SIG-M5 treated with dmso at 0.1 percent for 504 hours (cell line): Measurements from ENCODE around the gene TTF2.
"Not testable (repeated sequence)": the region's sequence is repeated elsewhere in the genome, so short reads cannot be mapped to it uniquely, and the experiment has no call there.

ENCODE experiments used
- DNase-seq: peaks from one replicate; lab custom pipeline; 2025; ENCODE audit not compliant: unreplicated experiment; lab: John Stamatoyannopoulos, UW

TTF2 gene

GRCh38 chr1:117119144-117119543, 59.0 kb downstream of the TTF2 start:
- DNase-seq = not testable (repeated sequence)

GRCh38 chr1:117120774-117121588, 60.9 kb downstream of the TTF2 start:
- peak; percentile 53 for DNase-seq

DNA sequence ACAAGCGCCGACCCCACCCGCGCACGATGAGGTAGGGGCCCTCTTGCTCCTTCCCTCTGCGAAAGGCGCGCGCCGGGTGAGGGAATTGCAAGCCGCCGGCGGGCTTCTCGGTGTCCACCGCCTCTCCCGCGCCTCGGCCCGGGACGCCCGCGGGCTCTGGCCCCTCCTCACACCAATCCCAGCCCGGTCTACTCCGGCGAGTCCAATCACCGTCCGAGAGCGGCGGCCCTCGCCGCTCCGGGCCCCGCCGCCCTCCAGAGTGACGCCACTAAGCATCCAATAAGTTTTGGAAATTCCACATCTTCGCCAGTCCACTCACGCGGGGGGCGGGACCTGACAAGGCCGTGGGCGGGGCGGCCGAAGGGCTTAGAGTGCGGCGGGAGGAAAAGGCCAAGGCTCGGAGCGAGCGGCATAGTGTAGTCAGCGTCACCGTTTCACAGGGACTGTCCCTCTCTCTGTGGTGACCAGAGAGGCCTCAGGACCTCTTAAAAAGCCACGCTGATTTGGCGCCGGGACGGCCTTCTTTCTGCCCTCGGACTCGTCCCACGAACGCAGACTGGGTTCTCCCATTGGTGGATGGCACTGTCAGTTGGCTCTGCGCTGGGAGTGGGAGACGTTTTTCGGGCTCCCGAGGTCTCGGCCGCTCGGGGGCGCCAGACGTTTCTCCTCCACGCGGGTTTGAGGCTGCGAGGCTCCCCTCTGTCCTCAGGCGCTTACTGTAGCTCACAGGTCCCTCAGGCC, 61.6 kb downstream of the TTF2 start, which contains the start of gene TRIM45:
Gene TRIM45 (minus strand): TSS at position 161 of the 741 bp plus-strand sequence. CDS start 548 bp downstream, outside the sequence.
- DNase-seq = peak; percentile 92

DNA sequence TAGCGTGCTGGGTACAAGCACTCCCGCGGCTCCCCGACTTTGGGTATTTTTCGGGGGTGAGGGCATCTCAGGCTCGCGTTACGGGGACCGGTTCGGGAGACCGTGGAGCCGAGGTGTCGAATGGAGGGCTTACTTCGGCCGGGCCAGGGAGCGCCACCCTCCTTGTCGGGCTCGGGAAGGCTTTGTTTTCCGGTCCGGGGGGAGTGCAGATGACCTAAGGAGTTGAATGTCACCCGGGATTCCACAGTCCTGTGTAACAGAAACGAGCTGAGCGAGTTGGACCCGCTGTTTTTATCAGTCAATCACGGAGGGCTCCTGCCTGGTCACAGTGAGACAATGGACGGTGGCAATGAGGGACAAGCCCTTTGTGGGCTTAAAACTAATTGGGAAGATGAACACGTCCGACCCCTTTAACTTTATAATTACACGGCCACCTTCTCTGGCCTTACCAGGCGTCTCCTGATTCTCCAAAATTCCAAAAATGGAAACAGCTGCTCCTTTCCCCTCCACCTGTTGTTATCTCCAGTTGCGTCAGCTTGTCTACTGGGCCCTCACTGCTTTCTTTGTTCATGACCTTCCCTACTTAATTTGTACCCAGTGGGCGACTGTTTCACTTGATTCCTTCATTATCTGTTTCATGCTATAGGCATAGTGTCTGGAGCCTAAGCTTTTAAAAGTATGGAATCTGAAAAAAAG, 62.4 kb downstream of the TTF2 start:
- no peak for DNase-seq

GRCh38 chr1:117123274-117123673, 63.1 kb downstream of the TTF2 start:
- no peak for DNase-seq

DNA sequence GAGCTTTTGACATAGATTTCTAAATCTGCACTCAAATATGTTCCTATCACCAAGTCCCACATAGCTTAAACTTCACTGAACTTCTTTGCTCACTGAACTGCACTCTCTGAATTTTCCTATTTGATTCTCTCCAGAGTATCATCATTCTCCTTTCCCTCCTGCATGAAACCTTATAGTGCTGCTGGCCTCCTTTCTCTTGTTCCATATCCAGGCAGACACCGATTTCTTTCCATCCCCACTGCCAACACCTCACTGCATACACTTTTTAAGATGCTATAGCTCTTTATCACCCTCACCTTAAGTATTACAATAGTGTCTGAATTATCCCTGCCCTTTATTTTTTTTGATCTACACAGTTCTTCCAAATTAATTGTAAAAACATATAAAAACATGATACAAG, 64.5 kb downstream of the TTF2 start:
- DNase-seq = no peak

- DNase-seq = no peak
Measured at GRCh38 chr1:117127795-117128194, 67.7 kb downstream of the TTF2 start.

DNA sequence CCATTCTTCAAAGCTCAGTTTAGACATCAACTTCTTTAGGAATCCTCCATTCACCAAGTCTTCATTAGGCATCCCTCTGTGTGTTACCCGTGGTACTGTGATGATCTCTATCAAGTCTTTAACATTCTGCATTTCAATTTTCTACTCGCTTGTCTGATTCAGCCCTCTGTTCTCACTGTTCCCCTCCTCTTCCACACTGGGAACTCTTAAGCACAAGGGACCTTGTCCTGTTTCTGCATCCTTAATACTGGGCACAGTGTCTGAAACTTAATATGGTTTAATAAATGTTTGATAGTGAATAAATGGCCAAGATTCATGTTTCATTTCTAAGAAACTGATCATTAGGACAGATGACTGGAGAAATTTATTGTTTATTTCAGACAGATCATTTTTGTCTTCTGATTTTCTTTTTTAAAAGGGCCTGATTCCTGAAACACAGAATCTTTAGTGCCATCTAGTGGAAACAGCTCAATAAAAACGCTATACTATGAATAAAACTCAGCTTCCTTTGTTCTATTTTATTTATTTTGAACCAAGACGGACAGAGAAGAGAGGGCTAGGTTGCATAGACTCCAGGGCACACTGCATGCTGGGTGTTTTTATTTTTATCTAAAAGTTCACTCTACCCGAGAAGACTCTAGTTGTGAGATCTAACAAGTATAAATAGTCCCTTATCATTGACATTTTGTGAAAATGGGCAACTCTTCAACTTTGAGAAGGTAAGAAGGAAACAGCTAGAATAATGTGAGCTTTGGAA, 68.4 kb downstream of the TTF2 start:
- DNase-seq = peak; percentile 64

DNA sequence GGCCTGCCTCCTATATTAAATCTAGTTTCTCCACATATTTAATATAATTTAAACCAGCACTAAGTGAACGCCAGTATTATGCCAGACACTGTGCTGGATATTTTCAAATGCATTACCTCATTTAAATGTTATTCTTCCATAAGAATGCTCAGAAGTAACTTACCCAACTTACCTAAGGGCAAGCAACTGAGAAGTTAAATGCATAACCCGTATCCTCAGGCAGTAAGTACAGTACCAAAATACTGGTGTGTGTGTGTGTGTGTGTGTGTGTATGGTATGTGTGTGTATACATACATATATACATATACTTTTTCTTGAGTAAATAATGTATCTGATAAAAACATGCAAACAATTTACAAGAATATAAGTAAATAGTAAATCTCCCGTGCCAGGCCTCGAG, 70.4 kb downstream of the TTF2 start:
- no peak for DNase-seq

DNA sequence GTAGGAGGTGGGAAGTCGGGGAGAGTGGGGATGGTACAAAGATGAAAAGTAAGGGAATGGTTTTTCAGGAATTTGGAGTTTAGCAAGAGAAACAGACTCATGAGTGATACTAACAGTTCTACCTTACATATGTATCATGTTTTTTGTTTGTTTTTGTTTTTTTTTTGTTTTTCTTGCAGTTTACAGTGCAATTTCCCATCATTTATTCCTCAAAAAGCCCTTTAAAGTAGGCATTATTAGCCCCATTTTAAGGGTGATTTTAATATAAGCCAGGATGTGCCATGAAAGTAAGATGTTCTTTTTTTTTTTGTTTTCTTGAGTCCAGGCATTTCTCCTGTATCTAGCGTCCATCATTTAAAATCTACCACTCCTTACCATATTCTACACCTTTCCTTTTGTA, 75.2 kb downstream of the TTF2 start:
- no peak for DNase-seq

- DNase-seq = no peak
Measured at GRCh38 chr1:117136749-117137148, 76.6 kb downstream of the TTF2 start.

- no peak for DNase-seq
Measured at GRCh38 chr1:117137281-117137855, 77.2 kb downstream of the TTF2 start.

GRCh38 chr1:117138106-117138505, 78.0 kb downstream of the TTF2 start:
- DNase-seq = no peak

DNA sequence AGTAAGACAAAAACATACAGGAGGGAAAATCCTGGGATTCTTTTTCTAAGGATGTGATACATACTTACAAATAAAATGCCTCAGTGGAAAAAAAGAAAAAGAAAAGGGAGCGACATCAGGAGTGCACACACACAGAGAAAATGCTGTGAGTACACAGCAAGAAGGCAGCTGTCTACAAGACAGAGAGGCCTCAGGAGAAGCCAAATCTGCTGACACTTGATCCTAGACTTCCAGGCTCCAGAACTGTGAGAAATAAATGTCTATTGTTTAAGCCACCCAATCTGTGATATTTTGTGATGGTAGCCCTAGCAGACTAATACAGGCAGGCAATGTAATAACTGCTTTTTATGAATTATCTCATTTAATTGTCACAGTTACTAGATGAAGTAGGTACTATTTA, 78.4 kb downstream of the TTF2 start:
- no peak for DNase-seq

GRCh38 chr1:117142200-117142599, 82.1 kb downstream of the TTF2 start:
- no peak for DNase-seq

- DNase-seq = no peak
Measured at GRCh38 chr1:117143172-117143571, 83.0 kb downstream of the TTF2 start.

GRCh38 chr1:117143871-117144270, 83.7 kb downstream of the TTF2 start:
- no peak for DNase-seq

- DNase-seq = no peak
Measured at GRCh38 chr1:117146072-117146471, 85.9 kb downstream of the TTF2 start.

DNA sequence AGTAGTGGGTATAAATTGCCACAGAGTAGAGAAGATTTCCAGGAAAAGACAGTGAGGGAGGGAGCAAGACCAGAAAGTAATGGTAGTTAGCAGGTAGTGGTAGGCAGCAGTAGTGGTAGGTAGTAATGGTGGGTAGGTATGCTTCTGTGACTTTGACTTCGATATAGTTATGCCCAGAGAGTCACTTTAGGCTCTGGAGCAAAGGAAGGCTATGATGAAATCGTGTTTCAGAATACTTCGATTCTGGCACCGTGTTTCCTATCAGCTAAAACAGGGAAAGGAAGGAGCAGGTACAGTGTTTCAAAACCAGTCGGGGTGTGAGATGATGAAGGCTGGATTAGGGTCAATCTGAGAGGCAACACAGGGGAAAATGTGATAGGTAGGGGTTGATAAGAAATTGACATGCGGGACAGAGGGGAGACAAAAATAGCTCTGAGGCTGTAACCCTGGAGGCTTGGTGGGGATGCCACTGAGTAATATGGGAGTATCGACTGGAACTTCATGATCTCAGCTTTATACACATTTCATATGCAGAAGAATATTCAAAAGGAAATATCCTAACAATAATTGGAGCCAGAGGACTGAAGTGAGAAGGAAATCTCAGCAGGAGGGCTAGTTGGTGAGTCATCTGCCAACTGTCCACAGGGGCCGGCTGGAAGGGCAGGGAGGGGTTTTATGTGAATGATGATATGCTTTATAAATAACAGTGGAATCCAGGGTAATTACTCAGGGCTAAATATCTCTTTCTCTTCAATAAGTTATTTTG, 86.6 kb downstream of the TTF2 start:
- no peak for DNase-seq

GRCh38 chr1:117147341-117147831, 87.3 kb downstream of the TTF2 start:
- DNase-seq = no peak
